DOHH2 (cell line): ENCODE results near the gene SREBF1.

Experiments used
- CTCF ChIP-seq: fragments of 200-600 bp; sonication (generic); IDR thresholded peaks from one replicate; pipeline ENCODE4 v1.5.1; 2014; ENCODE audit warnings: antibody characterized with exemption, mild to moderate bottlenecking, low read depth, low read length; ENCODE audit not compliant: poor library complexity, severe bottlenecking
- EZH2phosphoT487 ChIP-seq: fragments of 200-600 bp; sonication (generic); IDR thresholded peaks from 2 replicates; pipeline ENCODE4 v1.6.1; 2017; ENCODE audit warnings: borderline replicate concordance, mild to moderate bottlenecking, antibody characterized with exemption, low read length, moderate library complexity, mixed read lengths

GRCh38 chr17:17827826-17828621 lies 8.8 kb downstream of the SREBF1 start:
- TF ChIP-seq CTCF (no peak), EZH2phosphoT487 (no peak)
